Colonic mucosa (tissue), 4 donors: Measurements from ENCODE around the gene C1QB. TPM values are rescaled to one million over a fixed set of nuclear protein-coding genes. Genes with fewer than 3 reads are reported as not detected.

Experiments
- DNase-seq: peaks from one replicate; pipeline ENCODE4 v3.0.0-alpha.2; 2020
- H3K27ac ChIP-seq: fragments of 200-600 bp; one replicate; pipeline ENCODE4 v1.8.0; 2021
- H3K27me3 ChIP-seq: fragments of 200-600 bp; one replicate; pipeline ENCODE4 v1.8.0; 2021
- H3K36me3 ChIP-seq: fragments of 200-600 bp; one replicate; pipeline ENCODE4 v1.8.0; 2021
- H3K4me1 ChIP-seq: fragments of 200-600 bp; one replicate; pipeline ENCODE4 v1.8.0; 2021; ENCODE audit warnings: mild to moderate bottlenecking
- H3K4me3 ChIP-seq: fragments of 200-600 bp; one replicate; pipeline ENCODE4 v1.8.0; 2021
- H3K9ac ChIP-seq, 2 donors: one replicate each; pipeline ENCODE4 v1.7.0; 2013; ENCODE audit warnings: control low read depth in 2 of 2, low read depth in 2 of 2, low read length in 2 of 2
- H3K9me3 ChIP-seq: fragments of 200-600 bp; one replicate; pipeline ENCODE4 v1.8.0; 2021
- CTCF ChIP-seq: fragments of 200-600 bp; IDR thresholded peaks from one replicate; pipeline ENCODE4 v1.8.0; 2022; ENCODE audit warnings: antibody characterized with exemption, mild to moderate bottlenecking
- intact Hi-C: fragments of 100-400 bp; cut with DNase I; formaldehyde crosslinking; loops from one replicate; pipeline ENCODE4 v1.14.1; 2022
- microRNA-seq: library from miRNA; unstranded; fragments of <30 nt; microRNA quantifications from one replicate; pipeline ENCODE4, GENCODE V29; 2019
- total RNA-seq, 2 donors: library from RNA; stranded (reverse); fragmentation: NEBNext Ultra II Directional in 1 of 2; extraction: Animal tissue kit (Norgen Biotek cat#: 25700) in 1 of 2; gene quantifications; one replicate each; pipeline ENCODE4 v1.2.1, GENCODE V29; 2021
- donor health status: healthy.
- donor health status: DM: no; HTN: no; CAD: no.
- donor health status: DM: no; HTN: no; CAD: no.

C1QB gene
- total RNA-seq, 2 donors from 2014 or later: 44.6 to 72.5 TPM

GRCh38 chr1:22708777-22709176 is 55.7 kb downstream of the C1QB start:
- no peaks in the 10 kb centered on the region for H3K9me3 ChIP-seq
- TF ChIP-seq CTCF: no peak
- no peak for DNase-seq
- intact Hi-C loops: no loop called here
- H3K27me3 ChIP-seq: no peaks in the 10 kb centered on the region
- H3K4me3 ChIP-seq: no peak overlapping the region
- H3K36me3 ChIP-seq: no peaks in the 10 kb centered on the region
- peaks cover 11% of the 10 kb centered on the region for H3K4me1 ChIP-seq
- H3K27ac ChIP-seq: no peak overlapping the region
- no peak overlapping the region for H3K9ac ChIP-seq

GRCh38 chr1:22709227-22709626 is 56.2 kb downstream of the C1QB start:
- intact Hi-C loops: no loop called here

DNA sequence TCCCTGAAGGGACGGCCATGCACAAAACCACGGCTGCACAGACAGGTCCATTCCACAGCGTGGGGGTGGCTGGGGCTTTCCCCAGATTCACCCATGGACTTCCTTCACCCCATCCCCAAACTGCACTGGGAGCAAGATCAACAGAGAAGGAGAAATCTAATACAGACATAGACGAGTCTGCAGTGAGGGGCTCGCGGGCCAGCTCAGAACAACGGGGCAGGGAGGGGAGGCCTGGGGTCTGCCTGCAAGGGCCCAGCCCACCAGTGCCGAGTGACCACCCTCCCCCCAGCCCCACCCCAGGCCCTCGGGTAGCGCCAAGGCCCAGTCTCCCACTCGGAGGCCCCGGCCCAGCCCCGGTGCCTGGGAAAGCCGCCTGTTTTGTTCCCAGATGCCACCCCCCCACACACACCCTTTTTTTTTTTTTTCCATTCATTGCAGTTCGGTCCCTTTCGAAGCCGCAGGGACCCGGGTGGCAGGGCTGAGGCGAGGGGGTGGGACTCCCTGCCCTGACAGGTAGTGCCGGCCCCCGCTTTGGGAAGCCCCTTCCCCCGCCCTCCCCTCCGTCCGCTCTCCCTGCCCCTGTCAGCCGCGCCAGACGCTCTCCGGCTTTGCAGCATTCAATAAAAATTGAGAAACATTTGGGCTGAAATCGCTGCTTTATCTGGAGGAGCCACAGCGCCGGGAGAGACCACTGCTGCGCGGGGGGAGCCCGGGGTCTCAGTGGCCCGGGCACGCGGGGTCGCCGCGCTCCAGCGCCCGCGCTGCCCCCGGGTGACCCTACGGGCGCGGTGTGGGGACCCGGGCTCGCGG is 57.1 kb downstream of the C1QB start:
- H3K27me3 ChIP-seq: no peaks in the 10 kb centered on the region
- no peaks in the 10 kb centered on the region for H3K36me3 ChIP-seq
- H3K9me3 ChIP-seq: no peaks in the 10 kb centered on the region
- H3K4me1 ChIP-seq: peaks cover 11% of the 10 kb centered on the region
- H3K27ac ChIP-seq: no peak overlapping the region
- peak; percentile 79 for DNase-seq
- peak overlapping the region; percentile 36 for H3K4me3 ChIP-seq
- intact Hi-C loops: no loop called here
- no peak for TF ChIP-seq CTCF
- H3K9ac ChIP-seq: peak overlapping the region in 1 of 2 donors; percentile 40

More at GRCh38 chr1:22709227-22709626, 56.2 kb downstream of the C1QB start:
- DNase-seq: no peak
- TF ChIP-seq CTCF: peak; percentile 18
- H3K36me3 ChIP-seq: no peaks in the 10 kb centered on the region
- H3K9me3 ChIP-seq: no peaks in the 10 kb centered on the region
- peaks cover 11% of the 10 kb centered on the region for H3K4me1 ChIP-seq
- H3K27me3 ChIP-seq: no peaks in the 10 kb centered on the region
- H3K27ac ChIP-seq: no peak overlapping the region
- H3K4me3 ChIP-seq: no peak overlapping the region
- peak overlapping the region in 1 of 2 donors; percentile 21 for H3K9ac ChIP-seq

DNA sequence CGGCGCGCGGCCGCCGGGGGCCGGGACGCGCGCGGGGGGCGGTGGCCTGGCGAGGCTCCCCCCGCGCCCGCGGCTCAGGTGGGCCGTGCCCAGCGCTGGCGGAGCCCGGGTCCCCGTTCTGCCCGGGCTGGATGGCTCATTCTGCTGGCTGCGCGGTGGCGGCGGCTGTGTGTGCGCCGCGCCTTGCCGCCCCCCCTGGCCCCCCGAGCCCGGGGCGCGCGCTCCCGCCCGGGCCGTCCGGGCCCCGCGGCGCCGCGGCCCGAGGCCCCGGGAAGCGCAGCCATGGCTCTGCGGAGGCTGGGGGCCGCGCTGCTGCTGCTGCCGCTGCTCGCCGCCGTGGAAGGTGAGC is 57.6 kb downstream of the C1QB start, which contains the start of gene EPHB2:
Gene EPHB2 (plus strand): TSS at position 139 of the 349 bp plus-strand sequence. CDS start 144 bp downstream, at position 283.
- no peaks in the 10 kb centered on the region for H3K27me3 ChIP-seq
- H3K4me3 ChIP-seq: peak within 1 kb of the TSS; percentile 65
- DNase-seq: peak; percentile 63
- no peaks in the 10 kb centered on the region for H3K36me3 ChIP-seq
- H3K27ac ChIP-seq: peak within 1 kb of the TSS; percentile 51
- H3K9me3 ChIP-seq: no peaks in the 10 kb centered on the region
- H3K4me1 ChIP-seq: peaks cover 11% of the 10 kb centered on the region
- peak within 1 kb of the TSS; percentile 38 to 72 for H3K9ac ChIP-seq
- TF ChIP-seq CTCF: no peak
- intact Hi-C loops: no loop called here

GRCh38 chr1:22711071-22711470 is 58.0 kb downstream of the C1QB start:
- intact Hi-C loops: no loop called here
- DNase-seq: no peak
- TF ChIP-seq CTCF: no peak
- Histone ChIP-seq H3K27ac (peak overlapping the region; percentile 51), H3K9me3 (no peaks in the 10 kb centered on the region), H3K27me3 (no peaks in the 10 kb centered on the region), H3K4me1 (peaks cover 11% of the 10 kb centered on the region), H3K36me3 (no peaks in the 10 kb centered on the region), H3K4me3 (peak overlapping the region; percentile 65), H3K9ac (peak overlapping the region in 1 of 2 donors; percentile 24)

Small RNA genes lying within 50 kb of the gene (microRNA-seq; reads per million reads assigned to microRNA genes)
- not detected for gene MIR6127

Other genes with a start within 250 kb of the C1QB start
- 10 to 100 TPM; 11.2 to 16.2 TPM for gene ZBTB40, start 201.4 kb upstream of the C1QB start, total RNA-seq
- gene EPHA8, start 89.7 kb upstream of the C1QB start, total RNA-seq: not detected
- gene C1QA, start 16.6 kb upstream of the C1QB start, total RNA-seq: 10 to 100 TPM; 38.5 to 72.4 TPM
- gene C1QC, start 9.6 kb upstream of the C1QB start, total RNA-seq: 10 to 100 TPM; 45.4 to 80.9 TPM
- gene EPHB2, start 57.6 kb downstream of the C1QB start, total RNA-seq: 100 to 1,000 TPM in 1 of 2 donors, 10 to 100 TPM in 1; 71.9 to 150 TPM